Prostate gland (tissue), 2 donors: ENCODE data around the gene STOM. TPM values are rescaled to one million over a fixed set of nuclear protein-coding genes. Genes with fewer than 3 reads are reported as not detected.

Experiments used
- DNase-seq: peaks from one replicate; pipeline ENCODE4 v3.0.0-alpha.2; 2019; ENCODE audit warnings: low spot score
- H3K27ac ChIP-seq, 2 donors: fragments of 200-600 bp; sonication (generic); 2 replicates each; pipeline ENCODE4 v1.5.1; 2017 to 2019
- H3K27me3 ChIP-seq: fragments of 200-600 bp; sonication (generic); replicated peaks from 2 replicates; pipeline ENCODE4 v1.5.1; 2019; ENCODE audit not compliant: insufficient read depth
- H3K36me3 ChIP-seq, 2 donors: fragments of 200-600 bp; sonication (generic); 1 replicate in 1 of 2; 2 replicates in 1 of 2; pipeline versions ENCODE4 v1.5.1 to v1.8.1; 2017 to 2019
- H3K4me1 ChIP-seq: fragments of 200-600 bp; sonication (generic); replicated peaks from 2 replicates; pipeline ENCODE4 v1.5.1; 2019
- H3K4me3 ChIP-seq, 2 donors: fragments of 200-600 bp; sonication (generic); 2 replicates each; pipeline ENCODE4 v1.5.1; 2017 to 2019
- H3K9me3 ChIP-seq: fragments of 200-600 bp; sonication (generic); 2 replicates; pipeline ENCODE4 v1.5.1; 2017
- POLR2A ChIP-seq: fragments of 450-650 bp; IDR thresholded peaks from one replicate; pipeline ENCODE4 v1.6.1; 2016; ENCODE audit warnings: antibody characterized with exemption, mild to moderate bottlenecking
- POLR2AphosphoS5 ChIP-seq: sonication (generic); formaldehyde crosslinking; IDR thresholded peaks from one replicate; pipeline ENCODE4 v1.6.1; 2017; ENCODE audit warnings: antibody characterized with exemption
- WGBS: methylation state at CpG from one replicate; pipeline ENCODE4 v1.1.5; 2018; 5-methylcytosine and 5-hydroxymethylcytosine counted together
- intact Hi-C: fragments of 100-400 bp; cut with DNase I; formaldehyde crosslinking; loops from one replicate; pipeline ENCODE4 v1.14.2; 2022
- total RNA-seq, 2 donors: library from RNA; depleted of rRNA; stranded (reverse); fragments of >200 nt; gene quantifications; one replicate each; pipeline ENCODE4 v1.1.0, GENCODE V29; 2016
- TF ChIP-seq, protein P1 (sequence below), 4 experiments: fragments of 200-600 bp in 2 of 4; fragments of 450-650 bp in 2 of 4; sonication (generic) in 2 of 4; IDR thresholded peaks; 1 replicate in 3 of 4; 2 replicates in 1 of 4; pipeline ENCODE4 v1.5.1; 2016 to 2019; ENCODE audit warnings: antibody characterized with exemption in 4 of 4, mild to moderate bottlenecking in 2 of 4, moderate library complexity in 2 of 4

STOM gene
- total RNA-seq, 2 donors from 2014 or later = 64.3 to 85.1 TPM

DNA sequence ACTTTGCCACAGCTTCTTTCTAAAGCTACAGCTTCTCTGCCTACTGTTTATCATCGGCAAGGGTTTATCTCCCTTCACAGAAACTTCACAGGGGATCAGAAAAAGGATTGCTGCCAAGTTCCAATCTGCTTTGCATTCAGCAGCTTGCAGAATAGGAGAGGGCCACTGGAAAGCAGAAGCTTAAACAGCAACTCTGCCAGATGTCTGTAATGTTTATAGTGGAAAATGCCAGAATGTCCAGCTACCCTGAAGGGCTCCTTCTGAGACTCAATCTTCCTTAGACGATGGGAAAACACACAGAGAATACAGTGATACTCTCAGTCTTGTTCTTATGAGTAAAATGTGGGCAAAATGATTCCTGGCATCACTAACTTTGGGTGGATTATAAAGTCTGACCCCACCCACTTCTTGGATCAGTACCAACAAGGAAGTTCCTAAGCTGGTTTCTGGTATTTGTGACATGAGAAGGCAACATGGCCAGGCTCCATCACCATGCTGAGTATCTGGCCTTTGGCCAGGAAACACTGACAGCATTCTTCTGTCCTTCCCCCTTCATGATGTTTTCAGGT, 19.0 kb downstream of the STOM start:
- Histone ChIP-seq H3K9me3 (no peaks in the 10 kb centered on the region), H3K27ac (peak overlapping the region; percentile 50 to 71), H3K36me3 (peaks cover 0 to 8% of the 10 kb centered on the region in 2 donors), H3K4me1 (peaks cover 6% of the 10 kb centered on the region), H3K27me3 (no peaks in the 10 kb centered on the region), H3K4me3 (no peak overlapping the region)
- 4% methylated on average over 2 of the region's 2 CpGs for WGBS
- intact Hi-C loops = no loop called here
- peak; percentile 80 for DNase-seq
- TF ChIP-seq, protein P1, sequence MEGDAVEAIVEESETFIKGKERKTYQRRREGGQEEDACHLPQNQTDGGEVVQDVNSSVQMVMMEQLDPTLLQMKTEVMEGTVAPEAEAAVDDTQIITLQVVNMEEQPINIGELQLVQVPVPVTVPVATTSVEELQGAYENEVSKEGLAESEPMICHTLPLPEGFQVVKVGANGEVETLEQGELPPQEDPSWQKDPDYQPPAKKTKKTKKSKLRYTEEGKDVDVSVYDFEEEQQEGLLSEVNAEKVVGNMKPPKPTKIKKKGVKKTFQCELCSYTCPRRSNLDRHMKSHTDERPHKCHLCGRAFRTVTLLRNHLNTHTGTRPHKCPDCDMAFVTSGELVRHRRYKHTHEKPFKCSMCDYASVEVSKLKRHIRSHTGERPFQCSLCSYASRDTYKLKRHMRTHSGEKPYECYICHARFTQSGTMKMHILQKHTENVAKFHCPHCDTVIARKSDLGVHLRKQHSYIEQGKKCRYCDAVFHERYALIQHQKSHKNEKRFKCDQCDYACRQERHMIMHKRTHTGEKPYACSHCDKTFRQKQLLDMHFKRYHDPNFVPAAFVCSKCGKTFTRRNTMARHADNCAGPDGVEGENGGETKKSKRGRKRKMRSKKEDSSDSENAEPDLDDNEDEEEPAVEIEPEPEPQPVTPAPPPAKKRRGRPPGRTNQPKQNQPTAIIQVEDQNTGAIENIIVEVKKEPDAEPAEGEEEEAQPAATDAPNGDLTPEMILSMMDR (IDR thresholded peaks at IDR 0.05) = no peak
- TF ChIP-seq POLR2AphosphoS5 (peak; percentile 86), POLR2A (no peak)

DNA sequence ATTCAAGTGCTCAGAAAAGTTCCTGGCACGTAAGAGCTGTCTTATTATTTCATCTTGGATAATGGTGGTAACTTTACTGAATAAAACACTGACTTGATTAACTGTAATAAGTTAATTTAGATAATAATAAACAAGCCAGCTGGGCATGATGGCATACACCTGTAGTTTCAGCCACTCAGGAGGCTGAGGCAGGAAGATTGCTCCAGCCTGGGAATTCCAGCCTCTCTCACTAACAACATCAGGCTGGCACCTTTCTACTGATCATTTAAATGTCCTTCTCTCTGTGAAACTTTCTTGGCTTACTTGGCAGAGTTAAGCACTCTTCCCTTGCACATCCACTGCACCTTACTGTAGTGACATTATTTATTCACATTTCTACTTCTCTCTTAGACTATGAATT, 20.0 kb downstream of the STOM start:
- Histone ChIP-seq H3K9me3 (no peaks in the 10 kb centered on the region), H3K4me1 (peaks cover 6% of the 10 kb centered on the region), H3K36me3 (peaks cover 0 to 8% of the 10 kb centered on the region in 2 donors), H3K27me3 (no peaks in the 10 kb centered on the region), H3K4me3 (no peak overlapping the region), H3K27ac (peak overlapping the region; percentile 50 to 71)
- no peak for DNase-seq
- WGBS = 67% methylated on average over 1 of the region's 1 CpG
- no peak for TF ChIP-seq POLR2AphosphoS5
- TF ChIP-seq POLR2A = no peak
- TF ChIP-seq, protein P1 (IDR thresholded peaks at IDR 0.05) = no peak
- intact Hi-C loops = no loop called here

DNA sequence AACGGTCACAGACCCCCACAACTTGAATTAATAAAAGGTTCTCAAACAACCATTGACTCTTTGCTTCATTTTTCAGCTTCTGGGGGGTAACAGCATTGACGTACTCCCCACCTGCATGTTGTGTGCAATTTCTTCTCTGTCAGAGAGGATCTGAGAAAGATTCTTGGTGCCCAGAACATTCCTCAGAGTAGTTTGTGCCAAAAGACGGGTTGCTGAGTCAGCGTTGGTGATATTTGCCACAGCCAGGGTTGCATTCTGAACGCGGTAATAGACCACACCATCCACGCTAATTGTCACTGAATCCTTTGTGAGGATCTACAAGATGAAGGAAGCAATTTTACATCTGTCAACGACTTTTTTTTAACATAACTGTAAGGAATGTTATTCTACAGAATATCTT, 21.0 kb downstream of the STOM start:
- H3K36me3 ChIP-seq = peaks cover 0 to 8% of the 10 kb centered on the region in 2 donors

DNA sequence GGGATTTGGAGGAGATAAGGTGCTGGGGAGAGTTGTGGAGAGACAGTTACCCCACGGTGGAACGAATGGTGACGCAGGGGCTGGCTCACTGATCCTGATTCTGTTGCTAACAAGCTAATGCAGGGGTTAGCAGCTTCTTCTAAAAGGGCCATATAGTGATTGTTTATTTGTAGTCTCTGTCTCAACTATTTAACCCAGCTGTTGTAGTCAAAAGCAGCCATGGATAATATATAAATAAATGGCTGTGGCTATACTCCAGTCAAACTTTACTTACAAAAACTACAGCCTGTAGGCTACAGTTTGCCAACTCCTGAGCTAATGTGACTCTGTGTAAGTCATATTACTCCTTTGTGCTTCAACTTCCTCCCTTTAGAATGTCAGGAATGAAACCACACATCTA, 21.8 kb downstream of the STOM start:
- TF ChIP-seq POLR2A = no peak
- TF ChIP-seq POLR2AphosphoS5 = no peak
- TF ChIP-seq, protein P1 (IDR thresholded peaks at IDR 0.05) = no peak

More for the DNA sequence above, 21.0 kb downstream of the STOM start:
- Histone ChIP-seq H3K9me3 (no peaks in the 10 kb centered on the region), H3K27me3 (no peaks in the 10 kb centered on the region), H3K27ac (no peak overlapping the region), H3K4me3 (no peak overlapping the region), H3K4me1 (peaks cover 8% of the 10 kb centered on the region)
- WGBS = 78% methylated on average over 8 of the region's 8 CpGs
- intact Hi-C loops = no loop called here
- DNase-seq = no peak
- TF ChIP-seq, protein P1 (IDR thresholded peaks at IDR 0.05) = no peak
- TF ChIP-seq POLR2A (no peak), POLR2AphosphoS5 (no peak)

DNA sequence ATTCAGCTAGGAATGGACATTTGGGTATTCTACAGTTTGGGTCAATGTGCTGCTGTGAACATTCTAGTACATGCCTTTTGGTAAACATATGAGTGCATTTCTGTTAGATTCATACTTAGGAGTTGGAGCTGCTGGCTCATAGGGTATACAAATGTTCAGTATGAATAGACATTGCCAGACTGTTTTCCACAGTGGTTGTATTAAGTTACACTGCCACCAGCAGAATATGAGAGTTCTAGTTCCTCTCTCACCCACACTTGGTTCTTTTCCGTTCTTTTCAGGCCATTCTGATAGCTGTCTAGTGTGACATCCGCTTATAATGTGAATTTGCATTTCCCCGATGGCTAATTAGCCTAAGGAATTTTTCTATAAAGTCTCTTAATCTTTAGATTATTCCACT, 25.0 kb downstream of the STOM start:
- peaks cover 4% of the 10 kb centered on the region for H3K4me1 ChIP-seq
- H3K36me3 ChIP-seq = peaks cover 0 to 3% of the 10 kb centered on the region in 2 donors
- H3K4me3 ChIP-seq = no peak overlapping the region
- 75% methylated on average over 3 of the region's 3 CpGs for WGBS
- TF ChIP-seq POLR2A = no peak
- TF ChIP-seq, protein P1 (IDR thresholded peaks at IDR 0.05) = no peak
- no peak for TF ChIP-seq POLR2AphosphoS5
- intact Hi-C loops = no loop called here
- no peak for DNase-seq
- H3K9me3 ChIP-seq = no peaks in the 10 kb centered on the region
- H3K27ac ChIP-seq = peak overlapping the region in 1 of 2 donors; percentile 39
- no peaks in the 10 kb centered on the region for H3K27me3 ChIP-seq

More for the DNA sequence above, 21.8 kb downstream of the STOM start:
- Histone ChIP-seq H3K4me3 (no peak overlapping the region), H3K4me1 (peaks cover 10% of the 10 kb centered on the region), H3K9me3 (no peaks in the 10 kb centered on the region), H3K27me3 (no peaks in the 10 kb centered on the region), H3K36me3 (peaks cover 0 to 8% of the 10 kb centered on the region in 2 donors), H3K27ac (no peak overlapping the region)
- DNase-seq = no peak
- intact Hi-C loops = no loop called here
- 69% methylated on average over 3 of the region's 3 CpGs for whole genome bisulfite sequencing
